ENCODE results near the gene PPP1R12B.
"Not testable (repeated sequence)": the region's sequence is repeated elsewhere in the genome, so short reads cannot be mapped to it uniquely, and the experiment has no call there.

The PPP1R12B gene

DNA sequence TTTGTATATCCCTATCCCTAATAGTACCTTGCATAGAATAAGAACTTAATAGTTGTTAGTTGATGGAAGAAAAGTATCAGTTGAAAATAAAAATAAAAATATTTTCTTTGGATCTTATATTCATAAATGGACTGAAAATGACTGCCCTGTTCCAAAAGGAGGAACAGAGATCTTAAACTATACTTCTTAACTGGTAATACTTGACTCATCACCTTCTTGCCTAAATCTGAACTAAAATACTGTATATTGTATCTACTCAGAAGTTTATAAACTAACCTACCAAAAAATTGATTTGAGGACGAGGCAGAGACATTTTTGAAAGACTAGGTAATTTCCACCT lies 182.9 kb downstream of the PPP1R12B start:
- DNase-seq (ENCODE audit: low spot score), result no peak

DNA sequence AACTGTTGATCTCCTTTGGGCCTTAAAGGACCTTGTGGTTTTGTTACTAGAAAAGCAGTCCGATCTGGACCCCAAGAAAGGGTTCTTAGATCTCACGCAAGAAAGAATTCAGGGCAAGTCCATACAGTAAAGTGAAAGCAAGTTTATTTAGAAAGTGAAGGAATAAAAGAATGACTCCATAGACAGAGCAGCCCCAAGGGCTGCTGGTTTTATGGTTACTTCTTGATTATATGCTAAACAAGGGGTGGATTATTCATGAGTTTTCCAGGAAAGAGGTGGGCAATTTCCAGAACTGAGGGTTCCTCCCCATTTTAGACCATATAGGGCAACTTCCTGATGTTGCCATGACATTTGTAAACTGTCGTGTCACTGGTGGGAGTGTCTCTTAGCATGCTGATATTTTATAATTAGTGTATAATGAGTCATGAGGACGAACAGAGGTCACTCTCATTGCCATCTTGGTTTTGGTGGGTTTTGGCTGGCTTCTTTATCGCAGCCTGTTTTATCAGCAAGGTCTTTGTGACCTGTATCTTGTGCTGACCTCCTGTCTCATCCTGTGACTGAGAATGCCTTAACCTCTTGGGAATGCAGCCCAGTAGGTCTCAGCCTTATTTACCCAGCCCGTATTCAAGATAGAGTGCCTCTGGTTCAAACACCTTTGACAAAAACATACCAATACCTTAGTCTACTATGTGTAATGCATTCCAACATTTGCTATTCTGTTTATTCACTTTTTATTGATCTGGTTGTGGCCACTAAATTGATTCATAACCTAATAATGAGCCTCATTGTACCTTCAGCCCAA lies 183.5 kb downstream of the PPP1R12B start:
- not testable (repeated sequence) for DNase-seq (ENCODE audit: low spot score)

DNA sequence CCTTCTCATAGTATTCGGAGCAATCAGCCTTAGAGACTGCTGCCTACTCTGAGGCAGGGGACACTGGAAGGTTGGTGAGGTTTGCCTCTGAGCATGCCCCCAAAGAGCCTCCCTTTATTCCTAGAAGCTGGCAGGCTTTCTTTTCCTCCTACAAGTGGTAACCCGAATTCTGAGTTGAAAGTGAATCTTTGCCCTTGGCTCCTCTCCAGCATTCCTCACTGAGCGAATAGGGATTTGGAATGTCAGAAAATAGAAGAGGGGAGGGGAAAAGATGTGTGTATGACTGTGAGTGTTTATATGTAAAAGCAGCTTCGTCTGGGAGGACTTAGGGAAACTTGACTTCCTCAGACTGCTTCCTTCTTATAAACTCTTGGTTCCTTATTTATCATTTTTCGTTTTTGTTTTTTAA lies 190.7 kb downstream of the PPP1R12B start:
- peak; percentile 45 for DNase-seq (ENCODE audit: low spot score)

DNA sequence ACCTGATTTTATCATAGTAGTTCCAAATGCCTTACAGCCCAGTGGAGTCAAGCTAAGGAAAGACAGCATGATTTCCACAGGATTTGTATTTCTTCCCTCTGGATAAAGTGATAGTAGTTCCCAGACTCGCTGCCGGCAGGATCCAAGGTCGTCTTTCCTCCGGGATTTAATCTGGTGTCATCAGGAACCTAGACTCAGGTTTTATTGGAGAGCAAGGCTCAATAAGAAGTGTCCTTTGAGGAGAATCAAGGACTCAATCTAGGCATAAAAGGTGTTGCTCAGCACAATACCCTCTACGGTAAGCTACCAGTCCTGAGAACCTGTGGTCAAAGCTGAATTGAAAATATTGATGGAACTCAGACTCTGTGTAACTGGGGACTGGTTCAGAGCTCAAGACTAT lies 191.1 kb downstream of the PPP1R12B start:
- DNase-seq (ENCODE audit: low spot score), result peak; percentile 3

DNA sequence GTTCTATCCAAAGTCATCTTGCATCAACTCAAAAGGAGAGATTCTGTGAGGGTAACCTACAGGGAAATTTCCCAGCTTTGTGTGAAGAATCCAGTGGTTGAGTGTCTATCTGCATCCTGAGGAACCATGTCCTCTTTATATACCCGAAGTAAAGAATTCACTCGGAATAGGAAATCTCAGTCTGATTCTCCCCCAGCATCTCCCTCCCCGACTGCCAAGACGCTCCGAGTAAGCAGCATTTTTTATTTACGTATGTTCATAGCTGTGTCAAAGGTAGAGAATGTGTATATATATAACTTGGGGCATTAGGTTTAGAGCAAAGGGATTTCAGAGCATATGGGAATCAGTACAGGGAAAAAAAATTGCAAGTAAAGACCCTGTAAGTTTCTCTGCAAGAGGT lies 191.5 kb downstream of the PPP1R12B start:
- no peak for DNase-seq (ENCODE audit: low spot score)

DNA sequence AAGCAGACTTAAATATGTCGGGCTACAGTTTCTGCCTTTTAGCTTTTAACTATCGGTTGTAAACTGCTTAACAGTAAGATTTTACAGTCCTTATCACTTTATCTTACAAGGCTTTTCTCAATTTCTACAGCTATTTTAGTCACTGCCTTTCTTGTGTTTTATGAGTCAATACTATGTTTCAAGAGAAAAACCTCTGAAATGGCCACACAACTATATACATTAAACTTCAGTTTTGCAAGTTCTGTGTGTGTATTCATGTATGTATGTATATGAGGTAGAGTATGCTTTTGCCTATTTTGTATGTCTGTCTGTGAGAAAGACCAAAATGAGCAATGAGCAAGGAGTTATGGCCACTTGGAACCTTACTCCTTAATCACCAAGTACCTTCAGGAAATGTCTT lies 191.9 kb downstream of the PPP1R12B start:
- no peak for DNase-seq (ENCODE audit: low spot score)

DNA sequence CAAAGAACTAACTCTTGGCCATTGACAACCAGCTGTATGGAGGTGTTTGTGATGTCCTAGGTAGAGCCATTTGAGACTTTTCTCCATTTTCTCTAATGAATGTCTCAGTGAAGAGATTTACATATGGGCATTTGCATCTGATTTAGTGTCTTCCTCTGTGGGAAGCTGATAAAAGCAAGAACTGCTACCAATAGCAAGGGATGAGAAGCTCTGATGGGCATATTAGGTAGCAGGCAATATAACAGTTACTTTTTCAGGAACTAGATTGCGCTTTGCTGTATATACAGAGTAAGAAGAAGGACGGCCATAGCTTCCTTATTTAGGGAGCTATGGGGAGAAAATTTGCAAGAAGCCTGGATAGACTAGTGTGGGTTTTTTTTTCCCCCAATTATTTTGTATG lies 192.4 kb downstream of the PPP1R12B start:
- DNase-seq (ENCODE audit: low spot score), result not testable (repeated sequence)

DNA sequence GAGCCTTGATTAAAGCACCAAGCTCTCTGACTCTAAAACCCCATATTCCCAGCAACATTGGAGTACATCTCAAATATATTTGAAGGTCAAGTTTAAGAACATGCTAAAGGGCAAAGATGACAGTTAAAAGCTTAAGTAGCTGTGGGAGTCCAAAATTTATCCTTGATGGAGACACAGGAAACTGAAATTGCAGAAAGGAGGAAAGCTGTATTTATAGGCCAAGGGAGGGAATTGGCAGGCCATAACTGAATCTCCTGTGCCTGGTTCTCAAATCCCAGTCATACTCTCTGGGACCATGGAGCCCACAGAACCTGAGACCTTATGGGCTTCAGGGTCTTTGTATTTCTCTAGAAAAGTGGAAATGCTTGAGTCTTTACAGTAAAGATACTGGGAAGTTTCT lies 193.9 kb downstream of the PPP1R12B start:
- DNase-seq (ENCODE audit: low spot score), result not testable (repeated sequence)

DNA sequence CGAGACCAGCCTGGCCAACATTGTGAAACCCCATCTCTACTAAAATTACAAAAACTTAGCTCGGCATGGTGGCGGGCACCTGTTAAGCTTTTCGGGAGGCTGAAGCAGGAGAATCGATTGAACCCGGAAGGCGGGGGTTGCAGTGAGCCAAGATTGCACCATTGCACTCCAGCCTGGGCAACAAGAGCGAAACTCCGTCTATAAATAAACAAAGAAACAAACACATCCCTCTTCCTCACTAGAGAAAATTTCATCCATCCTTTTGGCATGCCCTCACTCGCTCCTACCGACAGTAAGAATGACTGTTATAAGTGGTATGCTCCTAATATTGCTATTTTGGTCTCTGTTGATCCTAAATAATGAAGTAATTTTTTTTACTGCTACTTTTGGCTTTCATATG lies 195.0 kb downstream of the PPP1R12B start:
- peak; percentile 13 for DNase-seq (ENCODE audit: low spot score)

DNA sequence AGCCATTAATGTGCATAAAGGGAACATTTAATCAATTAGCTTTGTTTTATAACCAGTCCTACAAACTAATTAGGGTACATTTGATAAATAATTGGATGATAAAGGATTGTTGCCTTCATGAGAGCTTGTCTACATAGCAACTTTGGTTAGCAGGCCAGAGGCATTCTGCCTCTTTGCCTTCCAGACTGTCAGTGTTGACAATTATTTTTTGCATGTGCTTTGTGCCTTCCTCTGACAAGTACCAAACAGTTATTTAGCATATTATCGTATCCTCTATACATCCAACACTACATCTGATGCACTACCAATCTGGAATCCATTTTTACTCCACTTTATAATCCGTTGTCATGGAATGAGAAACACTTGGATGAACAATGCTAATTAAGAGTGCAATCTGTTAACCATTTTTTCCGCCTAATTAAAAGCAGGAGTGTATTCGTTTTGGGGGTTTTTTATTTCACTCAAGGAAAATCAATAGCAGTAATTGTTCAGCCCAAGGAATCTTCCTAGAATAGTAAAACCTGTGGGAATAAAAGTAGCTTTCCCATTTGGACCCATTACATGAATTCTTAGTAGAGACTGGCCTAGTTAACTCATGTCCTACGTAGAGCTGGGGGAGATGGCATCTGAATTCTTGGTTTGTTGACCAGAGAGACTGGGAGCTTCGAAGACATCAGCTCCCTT lies 196.4 kb downstream of the PPP1R12B start:
- DNase-seq (ENCODE audit: low spot score), result not testable (repeated sequence)

DNA sequence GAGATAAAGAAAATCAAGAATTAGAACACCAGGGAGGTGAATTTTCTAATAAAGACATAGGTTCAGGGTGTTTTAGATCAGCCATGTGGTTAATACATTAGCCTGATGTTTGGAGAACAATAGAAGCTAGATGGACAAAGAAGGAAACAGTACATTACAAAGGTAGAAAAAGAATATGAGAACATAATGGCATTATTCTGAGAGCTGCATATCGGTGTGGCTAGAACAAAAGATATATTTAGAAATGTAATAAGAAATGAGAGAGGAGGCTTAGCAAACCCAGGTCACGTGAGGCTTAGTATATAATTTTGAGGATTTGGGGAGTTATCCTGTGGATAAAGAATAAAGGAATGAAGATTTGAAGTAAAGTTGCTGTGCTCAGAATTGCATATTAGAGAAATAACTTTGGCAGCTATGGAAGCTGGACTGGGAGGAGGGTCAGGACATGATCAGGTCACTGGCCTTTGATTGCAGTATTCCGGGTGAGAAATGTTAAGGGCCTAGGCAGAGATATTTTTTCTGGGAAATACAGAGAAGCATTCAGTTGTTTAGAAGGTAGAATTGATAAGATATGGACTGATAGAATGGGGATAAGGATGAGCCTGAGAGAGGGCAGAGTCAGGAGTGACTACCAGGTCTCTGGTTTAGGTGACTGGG lies 197.3 kb downstream of the PPP1R12B start:
- not testable (repeated sequence) for DNase-seq (ENCODE audit: low spot score)

DNA sequence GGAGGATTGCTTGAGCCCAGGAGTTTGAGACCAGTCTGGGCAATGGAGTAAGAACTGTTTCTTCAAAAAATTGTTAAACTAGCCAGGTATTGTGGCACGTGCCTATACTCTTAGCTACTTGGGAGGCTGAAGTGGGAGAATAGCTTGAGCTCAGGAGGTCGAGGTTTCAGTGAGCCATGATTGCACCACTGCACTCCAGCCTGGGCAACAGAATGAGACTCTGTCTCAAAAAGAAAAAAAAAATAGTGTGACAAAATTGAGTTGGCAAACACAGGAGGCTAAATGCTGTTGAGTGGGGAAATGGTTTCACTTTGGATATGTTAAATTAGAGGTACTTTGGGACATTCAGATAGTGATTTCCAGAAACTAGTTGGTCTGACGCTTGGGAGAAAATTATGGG lies 197.9 kb downstream of the PPP1R12B start:
- not testable (repeated sequence) for DNase-seq (ENCODE audit: low spot score)

DNA sequence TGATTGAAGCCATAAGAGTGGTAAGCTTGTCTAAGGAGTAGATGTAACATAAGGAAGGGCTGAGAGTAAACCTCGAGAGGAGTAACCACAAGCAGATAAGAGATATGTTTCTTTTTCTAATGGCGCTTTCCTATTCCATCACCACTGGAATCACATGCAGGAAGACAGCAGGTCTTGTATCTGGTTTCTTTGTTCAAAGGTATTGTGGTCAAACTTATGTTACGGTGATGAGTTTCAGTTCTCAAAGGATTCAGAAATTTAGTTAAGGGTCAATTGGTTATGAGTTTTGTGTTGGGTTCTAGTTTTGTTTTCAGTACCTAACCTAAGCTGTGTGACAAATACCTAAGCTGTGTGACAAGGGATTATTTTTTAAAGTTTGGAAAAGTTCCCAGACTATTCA lies 198.3 kb downstream of the PPP1R12B start:
- DNase-seq (ENCODE audit: low spot score), result not testable (repeated sequence)

DNA sequence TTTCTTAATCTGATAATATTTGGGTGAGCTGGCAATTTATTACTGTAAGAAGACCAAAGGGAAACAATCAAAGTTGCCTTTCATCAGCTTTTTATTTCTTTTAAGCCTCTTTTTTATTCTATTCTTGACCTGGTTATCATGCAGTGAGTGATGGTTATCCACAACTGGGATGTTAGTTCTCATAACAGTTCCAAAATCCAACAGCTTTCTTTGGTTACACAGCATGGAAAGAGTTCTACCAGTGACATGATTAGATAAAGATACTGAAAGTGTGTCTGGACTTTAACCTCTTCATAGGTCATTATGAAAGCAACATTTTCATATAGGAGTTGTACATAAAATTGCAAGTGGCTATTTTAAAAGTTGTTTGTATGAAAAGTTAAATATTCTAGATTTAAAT lies 198.7 kb downstream of the PPP1R12B start:
- DNase-seq (ENCODE audit: low spot score), result no peak

DNA sequence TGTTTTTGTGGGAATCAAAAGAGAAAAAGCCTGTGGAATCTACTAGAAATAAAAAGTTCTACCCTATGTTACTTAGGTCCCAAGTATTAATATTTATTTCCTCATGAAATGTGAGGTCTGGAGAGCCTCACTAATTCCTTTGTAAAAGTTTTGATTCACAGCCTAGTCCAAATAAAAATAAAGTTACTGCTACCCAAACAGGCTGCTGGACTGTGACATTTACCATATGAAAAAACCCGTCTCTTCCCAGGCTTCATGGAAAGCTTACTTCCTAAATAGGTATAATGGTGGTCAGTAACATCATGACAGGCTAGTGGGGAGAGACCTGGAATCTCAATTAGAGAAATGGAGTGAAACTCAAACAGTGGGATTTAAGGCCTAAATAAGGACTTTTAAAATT lies 201.6 kb downstream of the PPP1R12B start:
- not testable (repeated sequence) for DNase-seq (ENCODE audit: low spot score)

DNA sequence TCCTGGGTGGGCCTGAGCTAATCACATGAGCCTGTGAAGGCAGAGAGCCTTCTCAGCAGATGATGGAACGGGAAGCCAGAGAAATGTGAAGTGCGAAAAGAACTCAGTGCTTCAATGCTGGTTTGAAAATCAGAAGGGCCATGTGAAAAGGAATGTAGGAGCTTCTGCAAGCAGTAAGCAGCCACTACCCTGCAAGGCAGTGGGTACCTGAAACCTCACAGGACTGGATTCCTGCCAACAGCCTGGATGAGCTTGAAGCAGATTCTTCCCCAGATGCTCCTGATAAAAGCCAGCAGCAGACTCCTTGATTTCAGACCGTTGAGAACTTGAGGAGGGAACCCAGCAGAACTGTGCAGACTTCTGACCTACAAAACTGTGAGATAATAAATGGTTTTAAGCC lies 203.2 kb downstream of the PPP1R12B start:
- no peak for DNase-seq (ENCODE audit: low spot score)

DNA sequence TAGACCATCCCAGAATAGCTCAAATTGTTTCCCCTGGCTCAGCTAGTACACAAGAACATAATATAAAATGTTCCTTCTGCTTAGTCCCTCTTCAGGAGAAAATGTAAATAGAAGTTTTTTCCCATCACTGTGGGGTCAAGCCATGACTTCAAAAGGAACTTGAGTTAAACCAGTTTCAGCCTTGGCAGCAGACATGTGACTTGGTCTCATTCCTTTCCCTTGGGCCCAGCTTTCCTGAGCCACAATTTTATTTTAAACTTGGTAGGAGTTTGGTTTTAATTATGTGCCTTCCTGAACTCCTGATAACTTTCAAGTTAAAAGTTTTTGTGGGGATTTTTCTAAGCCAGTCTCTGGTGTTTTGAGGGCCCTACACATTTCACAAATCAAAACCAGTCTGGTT lies 204.1 kb downstream of the PPP1R12B start:
- not testable (repeated sequence) for DNase-seq (ENCODE audit: low spot score)

DNA sequence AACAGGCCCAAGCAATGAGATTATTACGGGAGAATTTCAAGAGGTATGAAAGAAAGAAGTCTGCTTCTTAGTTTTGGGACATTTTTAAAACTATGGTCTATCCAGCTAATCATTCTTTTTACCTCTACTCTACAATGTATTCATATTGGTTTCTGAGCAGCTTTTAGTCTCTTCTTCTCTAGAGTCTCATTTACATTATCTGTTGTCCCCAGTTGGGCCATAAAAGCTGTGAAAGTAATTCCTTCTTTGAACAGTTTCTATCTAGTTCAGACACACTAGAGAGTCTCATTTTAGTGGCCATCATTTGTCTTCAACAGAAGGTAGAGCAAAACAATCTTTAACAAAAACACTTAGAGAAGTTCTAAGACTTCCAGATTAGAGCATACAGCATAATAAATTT lies 204.6 kb downstream of the PPP1R12B start:
- DNase-seq (ENCODE audit: low spot score), result not testable (repeated sequence)

DNA sequence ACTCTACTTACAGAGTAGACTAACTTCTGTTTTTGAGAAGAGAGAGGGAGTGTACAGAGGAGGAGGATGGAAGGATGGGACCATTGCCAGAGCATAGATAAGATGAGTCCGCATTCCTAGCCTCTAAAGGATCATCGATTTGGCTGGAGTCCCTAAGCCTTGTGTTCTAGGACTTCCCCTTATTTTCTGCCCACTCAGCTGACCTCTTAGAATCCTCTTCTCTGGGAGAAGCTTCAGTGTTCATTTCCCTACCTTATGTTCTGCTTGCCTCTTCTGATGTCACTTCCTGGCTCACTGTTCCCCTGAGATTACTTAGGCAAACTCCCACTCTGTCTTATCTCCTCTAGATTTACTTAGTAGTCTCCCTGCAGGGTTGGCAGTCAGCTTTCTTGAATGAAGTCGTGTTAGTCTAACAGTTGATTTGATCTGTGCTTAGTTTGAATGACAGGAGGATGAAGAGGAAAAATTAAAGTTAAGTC lies 205.1 kb downstream of the PPP1R12B start:
- DNase-seq (ENCODE audit: low spot score), result no peak

DNA sequence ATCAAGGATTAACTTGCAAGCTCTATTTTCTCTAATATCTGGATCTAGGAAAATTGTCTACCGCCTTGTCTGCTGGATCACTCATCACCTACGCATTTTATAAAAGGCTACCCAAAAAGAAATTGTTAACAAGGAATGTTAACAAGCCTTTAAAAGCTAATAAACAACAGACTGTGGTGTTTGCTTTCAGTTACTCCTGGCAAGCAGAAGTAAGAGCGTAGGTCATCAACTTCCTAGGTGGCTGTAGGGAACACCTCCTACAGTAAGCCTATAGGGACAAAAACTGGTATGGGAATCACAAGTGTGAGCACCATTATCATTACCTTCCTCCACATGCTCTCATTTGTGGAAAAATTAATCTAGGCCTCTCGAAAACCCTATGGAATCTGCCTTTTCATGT lies 206.1 kb downstream of the PPP1R12B start:
- DNase-seq (ENCODE audit: low spot score), result not testable (repeated sequence)

DNA sequence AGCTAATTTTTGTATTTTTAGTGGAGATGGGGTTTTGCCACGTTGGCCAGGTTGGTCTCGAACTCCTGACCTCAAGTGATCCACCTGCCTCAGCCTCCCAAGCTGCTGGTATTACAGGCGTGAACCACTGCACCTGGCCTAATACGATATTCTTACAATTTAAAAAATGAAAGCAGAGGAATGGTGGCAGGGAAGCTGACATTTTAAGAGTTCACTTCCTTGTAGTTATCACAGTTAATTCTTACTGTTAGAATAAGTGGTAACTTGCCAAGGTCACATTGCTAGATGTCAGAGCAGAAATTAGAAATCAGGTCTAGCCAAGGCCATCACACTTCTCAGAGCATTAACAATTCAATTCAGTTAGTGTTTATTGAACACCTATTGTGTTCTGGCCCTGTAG lies 207.5 kb downstream of the PPP1R12B start:
- not testable (repeated sequence) for DNase-seq (ENCODE audit: low spot score)

DNA sequence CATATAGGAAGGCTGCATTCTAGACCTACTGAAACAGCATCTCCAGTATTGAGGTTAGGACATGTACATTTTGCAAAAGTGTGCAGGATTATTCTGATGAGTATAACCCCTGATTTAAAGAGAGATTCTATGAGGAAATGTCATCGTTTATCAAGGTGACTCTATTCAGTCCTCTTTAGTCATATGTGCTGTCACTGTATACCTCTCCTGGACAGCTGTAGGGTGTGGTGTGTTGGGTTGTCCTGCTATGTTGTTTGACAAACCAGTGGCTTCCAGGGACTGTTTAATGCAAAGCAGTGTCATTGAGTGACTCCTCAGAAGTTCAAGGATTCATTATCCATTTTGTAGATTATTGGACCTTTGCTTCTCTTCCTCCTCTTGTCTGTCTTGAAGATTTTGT lies 209.2 kb downstream of the PPP1R12B start:
- DNase-seq (ENCODE audit: low spot score), result not testable (repeated sequence)

DNA sequence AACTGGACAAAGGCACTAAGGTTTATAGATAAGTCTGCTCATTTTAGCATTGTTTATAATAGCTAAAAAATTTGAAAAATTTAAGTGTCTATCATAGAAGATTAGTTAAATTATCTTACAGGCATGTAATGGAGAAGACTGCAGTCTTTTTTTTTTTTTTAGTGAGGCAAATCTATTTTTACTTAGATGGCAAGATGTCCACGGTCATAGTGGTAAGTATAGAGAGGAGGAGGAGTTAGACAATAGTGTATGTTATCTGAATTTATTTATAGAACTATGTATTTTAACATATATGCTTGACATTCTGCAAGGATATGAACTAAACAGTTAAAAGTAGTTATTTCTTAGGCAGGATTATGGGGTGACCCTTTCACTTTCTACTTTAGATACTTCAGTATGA lies 212.7 kb downstream of the PPP1R12B start:
- DNase-seq (ENCODE audit: low spot score), result no peak

Data from GM03348 (cell line).